Activated CD8-positive, alpha-beta T cell treated with anti-CD3 and anti-CD28 coated beads for 36 hours (primary cell): Measurements from ENCODE around the gene NUP210. TPM values are rescaled to one million over a fixed set of nuclear protein-coding genes. Genes with fewer than 3 reads are reported as not detected.
"Not testable (repeated sequence)": the region's sequence is repeated elsewhere in the genome, so short reads cannot be mapped to it uniquely, and the experiment has no call there.

Experiments used
- ATAC-seq: fragments of 200-7000 bp; cut with Tn5 transposase; one replicate; pipeline ENCODE4 v1.10.0; 2021; ENCODE audit warnings: mild to moderate bottlenecking, moderate library complexity
- CTCF ChIA-PET: fragments of 350-600 bp; sonication (Branson Sonifier 250); formaldehyde crosslinking; loops from one replicate; lab custom pipeline; 2021; ENCODE audit warnings: antibody characterized with exemption; lab: Charles Lee
- POLR2A ChIA-PET: fragments of 350-600 bp; sonication (Branson Sonifier 250); formaldehyde crosslinking; loops from one replicate; lab custom pipeline; 2021; ENCODE audit warnings: antibody characterized with exemption; lab: Charles Lee
- DNase-seq: peaks from one replicate; pipeline ENCODE4 v3.0.0-alpha.2; 2020
- H3K27ac Mint-ChIP-seq: one replicate; pipeline ENCODE4 v1.8.0; 2021; ENCODE audit warnings: mild to moderate bottlenecking, mixed read lengths
- H3K27me3 Mint-ChIP-seq: one replicate; pipeline ENCODE4 v1.8.0; 2021; ENCODE audit warnings: mixed read lengths
- H3K36me3 Mint-ChIP-seq: one replicate; pipeline ENCODE4 v1.8.0; 2021; ENCODE audit warnings: low read depth, mixed read lengths
- H3K4me1 Mint-ChIP-seq: one replicate; pipeline ENCODE4 v1.8.0; 2021; ENCODE audit warnings: low read depth, mixed read lengths
- H3K4me3 Mint-ChIP-seq: one replicate; pipeline ENCODE4 v1.8.0; 2021; ENCODE audit warnings: mild to moderate bottlenecking, moderate library complexity, mixed read lengths
- H3K9me3 Mint-ChIP-seq: one replicate; pipeline ENCODE4 v1.8.0; 2021; ENCODE audit warnings: mixed read lengths
- intact Hi-C: fragments of 100-400 bp; cut with micrococcal nuclease; formaldehyde crosslinking; loops from one replicate; pipeline ENCODE4 v1.10.0; 2022
- total RNA-seq, 2 experiments: library from RNA; stranded (reverse); gene quantifications; one replicate each; pipeline ENCODE4 v1.2.3, GENCODE V29; 2021
- TF ChIP-seq, protein P1 (sequence below): fragments of 200-600 bp; IDR thresholded peaks from one replicate; pipeline ENCODE4 v1.8.0; 2022; ENCODE audit warnings: antibody characterized with exemption, mild to moderate bottlenecking

Gene NUP210
- total RNA-seq, 2 experiments from 2014 or later = 142 to 143 TPM

DNA sequence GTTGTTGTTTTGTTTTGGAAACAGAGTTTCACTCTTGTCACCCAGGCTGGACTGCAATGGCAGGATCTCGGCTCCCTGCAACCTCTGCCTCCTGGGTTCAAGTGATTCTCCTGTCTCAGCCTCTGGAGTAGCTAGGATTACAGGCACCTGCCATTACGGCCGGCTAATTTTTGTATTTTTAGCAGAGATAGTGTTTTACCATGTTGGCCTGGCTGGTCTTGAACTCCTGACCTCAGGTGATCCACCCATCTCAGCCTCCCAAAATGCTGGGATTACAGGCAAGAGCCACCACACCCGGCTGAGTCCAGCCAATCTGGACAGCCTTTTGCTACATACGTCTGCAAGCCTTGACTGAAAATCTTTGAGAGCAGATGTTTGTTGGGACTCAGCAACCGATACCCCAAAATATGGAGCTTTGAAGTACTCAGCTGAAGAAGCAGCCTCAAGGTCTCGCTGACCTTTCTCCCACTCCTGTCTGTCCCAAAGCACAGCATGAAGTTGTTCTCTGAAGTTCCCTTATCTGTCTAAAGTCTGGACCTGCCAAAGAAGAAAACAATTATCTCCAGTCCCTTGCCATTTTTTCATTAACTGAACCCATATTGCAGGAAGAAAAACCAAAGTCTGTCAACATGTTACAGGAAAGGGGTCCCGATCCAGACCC is 9.6 kb upstream of the NUP210 start:
- POLR2A ChIA-PET = interaction anchor here (1.1 to 2.5 kb wide), 3 partner anchors 8 to 13 kb away, joined by 3 to 10 read pairs (median 9); no protein-coding TSS in a partner anchor
- no peak for DNase-seq
- TF ChIP-seq, protein P1, sequence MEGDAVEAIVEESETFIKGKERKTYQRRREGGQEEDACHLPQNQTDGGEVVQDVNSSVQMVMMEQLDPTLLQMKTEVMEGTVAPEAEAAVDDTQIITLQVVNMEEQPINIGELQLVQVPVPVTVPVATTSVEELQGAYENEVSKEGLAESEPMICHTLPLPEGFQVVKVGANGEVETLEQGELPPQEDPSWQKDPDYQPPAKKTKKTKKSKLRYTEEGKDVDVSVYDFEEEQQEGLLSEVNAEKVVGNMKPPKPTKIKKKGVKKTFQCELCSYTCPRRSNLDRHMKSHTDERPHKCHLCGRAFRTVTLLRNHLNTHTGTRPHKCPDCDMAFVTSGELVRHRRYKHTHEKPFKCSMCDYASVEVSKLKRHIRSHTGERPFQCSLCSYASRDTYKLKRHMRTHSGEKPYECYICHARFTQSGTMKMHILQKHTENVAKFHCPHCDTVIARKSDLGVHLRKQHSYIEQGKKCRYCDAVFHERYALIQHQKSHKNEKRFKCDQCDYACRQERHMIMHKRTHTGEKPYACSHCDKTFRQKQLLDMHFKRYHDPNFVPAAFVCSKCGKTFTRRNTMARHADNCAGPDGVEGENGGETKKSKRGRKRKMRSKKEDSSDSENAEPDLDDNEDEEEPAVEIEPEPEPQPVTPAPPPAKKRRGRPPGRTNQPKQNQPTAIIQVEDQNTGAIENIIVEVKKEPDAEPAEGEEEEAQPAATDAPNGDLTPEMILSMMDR = no peak
- no peak for ATAC-seq
- Mint-ChIP-seq H3K27me3 (no peaks in the 10 kb centered on the region), H3K4me3 (no peak overlapping the region), H3K9me3 (peaks cover 3% of the 10 kb centered on the region), H3K4me1 (peaks cover 28% of the 10 kb centered on the region), H3K27ac (peak overlapping the region; percentile 84), H3K36me3 (no peaks in the 10 kb centered on the region)
- CTCF ChIA-PET = interaction anchor here (1.8 to 2.8 kb wide), 2 partner anchors 22 to 31 kb away, joined by 5 to 19 read pairs; no protein-coding TSS in a partner anchor
- intact Hi-C loops = no loop called here

DNA sequence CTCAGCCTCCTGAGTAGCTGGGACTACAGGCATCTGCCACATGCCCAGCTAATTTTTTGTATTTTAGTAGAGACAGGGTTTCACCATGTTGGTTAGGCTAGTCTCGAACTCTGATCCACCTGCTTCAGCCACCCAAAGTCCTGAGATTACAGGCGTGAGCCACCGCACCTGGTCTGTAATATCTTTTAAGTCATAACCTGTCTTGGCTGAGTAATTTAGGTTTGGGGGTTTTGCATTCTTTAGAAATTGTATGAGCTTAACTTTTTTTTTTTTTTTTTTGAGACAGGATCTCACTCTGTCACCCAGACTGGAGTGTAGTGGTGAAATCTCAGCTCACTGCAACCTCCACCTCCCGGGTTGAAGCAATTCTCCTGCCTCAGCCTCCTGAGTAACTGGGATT is 8.6 kb upstream of the NUP210 start:
- H3K4me1 Mint-ChIP-seq = peaks cover 30% of the 10 kb centered on the region
- ChIA-PET POLR2A (interaction anchor here (1.1 to 2.5 kb wide), 4 partner anchors 9 to 12 kb away, joined by 3 to 10 read pairs (median 6); no protein-coding TSS in a partner anchor), CTCF (interaction anchor here (1.0 to 2.8 kb wide), 7 partner anchors 13 to 80 kb away, joined by 3 to 19 read pairs (median 4); no protein-coding TSS in a partner anchor)
- H3K36me3 Mint-ChIP-seq, intact Hi-C loops, DNase-seq, H3K4me3 Mint-ChIP-seq, H3K27me3 Mint-ChIP-seq, H3K9me3 Mint-ChIP-seq: not testable (repeated sequence)
- peak overlapping the region; percentile 84 for H3K27ac Mint-ChIP-seq
- ATAC-seq = peak; percentile 12

DNA sequence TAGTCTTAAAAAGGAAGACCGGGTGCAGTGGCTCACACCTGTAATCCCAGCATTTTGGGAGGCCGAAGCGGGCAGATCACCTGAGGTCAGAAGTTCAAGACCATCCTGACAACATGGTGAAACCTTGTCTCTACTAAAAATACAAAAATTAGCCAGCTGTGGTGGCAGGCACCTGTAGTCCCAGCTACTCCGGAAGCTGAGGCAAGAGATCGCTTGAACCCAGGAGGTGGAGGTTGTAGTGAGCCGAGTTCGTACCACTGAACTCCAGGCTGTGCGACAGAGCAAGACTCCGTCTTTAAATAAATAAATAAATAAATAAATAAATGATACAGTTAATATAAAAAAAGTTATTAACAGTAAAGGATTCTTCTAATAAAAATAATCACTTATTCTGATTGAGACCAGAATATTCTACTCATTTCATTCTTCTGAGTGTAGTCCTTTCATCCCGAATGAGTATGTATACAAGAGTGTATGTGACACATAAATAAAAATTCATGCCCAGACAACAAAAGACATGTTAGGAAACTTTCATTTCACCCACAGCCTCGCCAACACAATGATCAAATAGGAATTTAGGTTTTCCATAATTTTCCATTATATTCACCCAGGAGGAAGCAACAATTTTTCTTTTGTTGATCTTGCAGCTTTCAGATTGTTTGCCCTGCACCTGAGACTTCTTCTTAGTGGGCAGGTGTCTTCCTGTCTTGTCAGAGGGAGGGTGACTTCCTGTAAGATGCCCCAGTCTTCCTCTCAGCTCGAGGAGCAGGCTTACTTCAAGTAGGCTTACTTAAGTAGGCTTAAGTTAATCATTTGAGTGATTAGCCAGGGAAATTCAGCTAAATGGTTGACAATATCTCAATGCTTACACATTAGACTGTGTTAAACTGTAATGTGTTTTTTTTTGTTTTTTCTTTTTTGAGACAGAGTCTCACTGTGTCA is 7.8 kb upstream of the NUP210 start:
- CTCF ChIA-PET = interaction anchor here (1.0 to 2.8 kb wide), 8 partner anchors 12 to 82 kb away, joined by 3 to 19 read pairs (median 4); no protein-coding TSS in a partner anchor
- Mint-ChIP-seq H3K36me3 (no peaks in the 10 kb centered on the region), H3K4me1 (peaks cover 30% of the 10 kb centered on the region), H3K4me3 (peak overlapping the region; percentile 20), H3K27ac (peak overlapping the region; percentile 84), H3K9me3 (peaks cover 3% of the 10 kb centered on the region), H3K27me3 (no peaks in the 10 kb centered on the region)
- POLR2A ChIA-PET = interaction anchor here (0.7 to 2.5 kb wide), 5 partner anchors 9 to 421 kb away, joined by 3 to 10 read pairs (median 3); no protein-coding TSS in a partner anchor
- TF ChIP-seq, protein P1 = no peak
- intact Hi-C loops = no loop called here
- DNase-seq = peak; percentile 48
- ATAC-seq = peak; percentile 85

DNA sequence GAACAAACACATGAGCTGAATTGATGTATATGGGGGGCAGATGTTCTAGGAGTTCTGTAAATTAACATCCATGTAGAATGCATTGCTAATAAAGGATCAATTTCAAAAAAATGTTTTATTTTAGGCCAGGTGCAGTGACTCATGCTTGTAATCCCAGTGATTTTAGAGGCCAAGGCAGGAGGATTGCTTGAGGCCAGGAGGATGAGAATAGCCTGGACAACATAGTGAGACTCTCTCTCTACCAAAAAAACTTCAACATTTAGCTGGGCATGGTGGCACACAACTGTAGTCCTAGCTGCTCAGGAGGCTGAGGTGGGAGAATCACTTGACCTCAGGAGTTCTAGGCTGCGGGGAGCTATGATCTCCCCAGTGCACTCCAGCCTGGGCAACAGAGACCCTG is 6.5 kb upstream of the NUP210 start:
- DNase-seq = no peak
- ChIA-PET POLR2A (interaction anchor here (0.9 to 1.6 kb wide), 3 partner anchors 9 to 24 kb away, joined by 3 to 8 read pairs (median 4); no protein-coding TSS in a partner anchor), CTCF (interaction anchor here (1.2 to 1.6 kb wide), 4 partner anchors 14 to 80 kb away, joined by 3 to 8 read pairs (median 4); no protein-coding TSS in a partner anchor)
- intact Hi-C loops = no loop called here
- peaks cover 39% of the 10 kb centered on the region for H3K4me1 Mint-ChIP-seq
- no peaks in the 10 kb centered on the region for H3K36me3 Mint-ChIP-seq
- no peak overlapping the region for H3K27ac Mint-ChIP-seq
- H3K27me3 Mint-ChIP-seq = no peaks in the 10 kb centered on the region
- peaks cover 3% of the 10 kb centered on the region for H3K9me3 Mint-ChIP-seq
- TF ChIP-seq, protein P1 = no peak
- ATAC-seq = no peak
- H3K4me3 Mint-ChIP-seq = no peak overlapping the region

DNA sequence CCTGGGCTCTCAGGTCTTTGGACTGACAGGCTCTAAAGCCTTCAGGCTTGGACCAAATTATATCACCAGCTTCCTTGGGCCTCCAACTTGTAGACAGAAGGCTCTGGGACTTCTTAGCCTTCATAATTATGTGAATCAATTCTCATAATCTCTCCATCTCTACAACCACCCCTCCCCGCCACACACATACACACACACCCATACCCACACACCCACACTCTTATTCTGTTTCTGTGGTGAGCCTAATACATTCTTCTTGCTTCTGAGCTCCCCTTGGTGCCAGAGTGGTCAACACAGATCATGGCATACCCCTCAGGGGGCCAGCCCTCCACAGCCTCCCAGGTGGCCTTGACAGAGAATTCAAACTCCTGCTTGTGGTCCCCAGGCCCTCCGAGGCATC is 5.6 kb upstream of the NUP210 start:
- POLR2A ChIA-PET = interaction anchor here (0.7 to 1.7 kb wide), 6 partner anchors 8 to 54 kb away, joined by 3 to 8 read pairs (median 4); partner anchors contain the start of gene HDAC11
- Mint-ChIP-seq H3K36me3 (peaks cover 1% of the 10 kb centered on the region), H3K9me3 (peaks cover 3% of the 10 kb centered on the region), H3K27ac (no peak overlapping the region), H3K4me3 (no peak overlapping the region), H3K27me3 (no peaks in the 10 kb centered on the region), H3K4me1 (peaks cover 45% of the 10 kb centered on the region)
- CTCF ChIA-PET = interaction anchor here (1.2 to 1.6 kb wide), 4 partner anchors 12 to 29 kb away, joined by 3 to 8 read pairs (median 4); no protein-coding TSS in a partner anchor
- ATAC-seq = no peak
- intact Hi-C loops = no loop called here
- TF ChIP-seq, protein P1 = no peak
- peak; percentile 19 for DNase-seq
